ENCODE measurements around the gene CLBA1. TPM values are rescaled to one million over a fixed set of nuclear protein-coding genes. Genes with fewer than 3 reads are reported as not detected.

The CLBA1 gene
- total and polyA plus RNA-seq, 2 experiments from 2014 or later = 1.6 to 1.8 TPM

- no peak for TF ChIP-seq EZH2phosphoT487 (IDR thresholded peaks at IDR 0.05; ENCODE audit: unreplicated experiment)
- no peak for TF ChIP-seq POLR2AphosphoS5 (IDR thresholded peaks at IDR 0.05; ENCODE audit: low read depth)
- TF ChIP-seq CTCF (conservative IDR thresholded peaks at IDR 0.05; ENCODE audit: low read depth in 2 of 2) = no peak
- TF ChIP-seq JUNB (IDR thresholded peaks at IDR 0.05; ENCODE audit: unreplicated experiment) = no peak
- no peak for TF ChIP-seq ZNF114 (CRISPR knock-in tag; IDR thresholded peaks at IDR 0.05)
- no peak for TF ChIP-seq EZH2 (IDR thresholded peaks at IDR 0.05; ENCODE audit: low read depth, unreplicated experiment)
- TF ChIP-seq CREB1 (CRISPR knock-in tag; IDR thresholded peaks at IDR 0.05; ENCODE audit: low read depth) = no peak
- no peak for TF ChIP-seq STAT1 (IDR thresholded peaks at IDR 0.05; ENCODE audit: unreplicated experiment)
Observed at GRCh38 chr14:104971447-104972240, 13.9 kb upstream of the CLBA1 start (continued).

GRCh38 chr14:104972301-104973134 is 13.1 kb upstream of the CLBA1 start:
- Histone ChIP-seq H2AFZ (no peak overlapping the region), H4K20me1 (replicated peaks; ENCODE audit: insufficient read depth) (no peaks in the 10 kb centered on the region), H3K27me3 (ENCODE audit: insufficient read depth) (peaks cover 14% of the 10 kb centered on the region), H3K4me2 (no peak overlapping the region), H3F3A (replicated peaks; ENCODE audit: low read depth) (no peaks in the 10 kb centered on the region), H3K4me1 (ENCODE audit: insufficient read depth) (peaks cover 8% of the 10 kb centered on the region; the same call in 1 of the 2 replicates), H3K79me2 (replicated peaks; ENCODE audit: insufficient read depth) (no peaks in the 10 kb centered on the region), H3K9me2 (ENCODE audit: insufficient read depth) (no peaks in the 10 kb centered on the region), H3K4me3 (no peak overlapping the region), H3K36me3 (ENCODE audit: insufficient read depth) (no peaks in the 10 kb centered on the region), H3K27ac (ENCODE audit: low read depth) (no peak overlapping the region)
- no peaks in the 10 kb centered on the region for H3K36me3 Mint-ChIP-seq (ENCODE audit: low read depth)
- ATAC-seq (no peak), DNase-seq (ENCODE audit: low spot score) (no peak)
- no peak overlapping the region for H3K4me3 Mint-ChIP-seq
- H3K27ac Mint-ChIP-seq = no peak overlapping the region
- H3K27me3 Mint-ChIP-seq (ENCODE audit: insufficient read depth, low read depth, poor library complexity) = peaks cover 30% of the 10 kb centered on the region
- H3K4me1 Mint-ChIP-seq = peaks cover 12% of the 10 kb centered on the region; the same call in 2 of the 3 replicates
- no peaks in the 10 kb centered on the region for H3K9me3 Mint-ChIP-seq
- TF ChIP-seq REST (IDR thresholded peaks at IDR 0.05; ENCODE audit: unreplicated experiment) (no peak), EZH2phosphoT487 (IDR thresholded peaks at IDR 0.05; ENCODE audit: unreplicated experiment) (no peak), JUNB (IDR thresholded peaks at IDR 0.05; ENCODE audit: unreplicated experiment) (no peak), ETS1 (IDR thresholded peaks at IDR 0.05) (no peak)

Data from GM23338 (cell line).